Measurements from ENCODE around the gene POLE3.

- TF ChIP-seq CTCF (IDR thresholded peaks at IDR 0.05; ENCODE audit: insufficient read depth, low read length) (no peak), POLR2AphosphoS5 (IDR thresholded peaks at IDR 0.05; ENCODE audit: low read depth) (no peak), SPI1 (IDR thresholded peaks at IDR 0.05; ENCODE audit: borderline replicate concordance, low read depth) (no peak)
These were observed 38.4 kb downstream of the POLE3 start for GRCh38 chr9:113372059-113372458.

Measured in HL-60 (cell line).